HG03135 (cell line): ENCODE data around the gene ZNF18.
A peak's percentile ranks its signal among the peaks of the same experiment; 100 is the strongest.

Source experiments
- ATAC-seq: cut with Tn5 transposase; IDR thresholded peaks from one replicate; pipeline ENCODE4 v1.9.1; 2021; ENCODE audit warnings: mild to moderate bottlenecking, moderate library complexity; ENCODE audit not compliant: unreplicated experiment

Gene ZNF18, protein sequence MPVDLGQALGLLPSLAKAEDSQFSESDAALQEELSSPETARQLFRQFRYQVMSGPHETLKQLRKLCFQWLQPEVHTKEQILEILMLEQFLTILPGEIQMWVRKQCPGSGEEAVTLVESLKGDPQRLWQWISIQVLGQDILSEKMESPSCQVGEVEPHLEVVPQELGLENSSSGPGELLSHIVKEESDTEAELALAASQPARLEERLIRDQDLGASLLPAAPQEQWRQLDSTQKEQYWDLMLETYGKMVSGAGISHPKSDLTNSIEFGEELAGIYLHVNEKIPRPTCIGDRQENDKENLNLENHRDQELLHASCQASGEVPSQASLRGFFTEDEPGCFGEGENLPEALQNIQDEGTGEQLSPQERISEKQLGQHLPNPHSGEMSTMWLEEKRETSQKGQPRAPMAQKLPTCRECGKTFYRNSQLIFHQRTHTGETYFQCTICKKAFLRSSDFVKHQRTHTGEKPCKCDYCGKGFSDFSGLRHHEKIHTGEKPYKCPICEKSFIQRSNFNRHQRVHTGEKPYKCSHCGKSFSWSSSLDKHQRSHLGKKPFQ

DNA sequence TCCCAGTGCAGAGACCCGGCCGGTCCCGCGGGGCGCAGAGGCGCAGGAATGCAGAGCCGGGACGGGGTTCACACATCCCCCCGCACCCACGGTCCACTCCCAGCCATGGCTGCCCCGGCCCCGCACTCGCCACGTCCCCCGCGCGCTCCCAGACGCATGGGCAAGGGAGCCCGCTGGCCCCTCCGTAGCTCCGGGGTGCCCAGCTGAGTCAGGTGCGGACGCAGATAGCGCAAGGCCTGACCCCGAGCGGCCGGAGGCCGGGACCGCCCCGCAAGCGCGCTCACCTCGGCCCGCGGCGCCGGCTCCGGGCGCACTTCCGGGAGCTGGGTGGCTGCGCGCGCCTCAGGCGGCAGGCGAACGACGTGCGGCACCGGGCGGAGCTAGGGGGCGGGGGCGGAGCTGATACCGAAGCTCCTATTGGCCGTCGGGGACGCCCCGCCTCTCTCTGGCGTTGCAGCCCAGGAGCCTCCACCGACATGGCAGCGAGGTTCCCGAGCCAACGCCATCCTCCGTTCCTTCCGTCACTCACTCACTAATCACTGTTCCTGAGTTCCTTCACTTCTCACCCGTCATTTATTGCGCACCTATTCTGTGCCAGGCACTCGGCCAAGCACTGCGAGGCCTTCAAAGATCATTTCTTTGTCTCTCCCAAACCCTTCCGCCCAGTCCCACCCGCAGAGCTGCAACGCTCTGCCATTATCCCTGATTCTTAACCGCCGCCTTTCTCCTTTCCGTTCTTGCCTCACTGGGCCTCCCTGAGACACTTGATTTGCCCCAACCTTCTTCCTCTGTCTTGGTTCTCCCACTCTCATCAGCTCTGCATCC is at the start of gene ZNF18:
TSS of gene ZNF18 (minus strand) at position 329 of the 825 bp plus-strand sequence. CDS start 4,646 bp downstream, outside the sequence.
- ATAC-seq: peak; percentile 96

DNA sequence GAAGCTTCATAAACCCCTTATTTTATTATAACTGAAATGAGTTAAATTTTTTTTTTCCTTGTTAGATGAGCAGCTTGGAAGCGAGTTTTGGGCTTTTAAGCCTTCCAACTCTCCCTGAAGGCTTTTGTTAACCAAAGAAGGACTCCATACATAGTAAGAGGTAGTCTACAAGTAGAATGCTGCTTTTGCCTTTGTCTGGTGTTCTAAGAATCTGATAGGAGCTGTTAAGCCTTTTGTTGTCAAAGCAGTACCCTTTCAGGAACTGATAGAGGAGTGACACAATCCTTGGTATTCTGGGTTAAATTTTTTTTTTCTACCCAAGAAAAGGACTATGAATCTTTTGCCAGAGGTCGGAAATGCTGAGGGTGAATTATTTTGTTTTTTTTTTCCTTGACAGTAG is 49.5 kb upstream of the ZNF18 start:
- ATAC-seq: no peak

DNA sequence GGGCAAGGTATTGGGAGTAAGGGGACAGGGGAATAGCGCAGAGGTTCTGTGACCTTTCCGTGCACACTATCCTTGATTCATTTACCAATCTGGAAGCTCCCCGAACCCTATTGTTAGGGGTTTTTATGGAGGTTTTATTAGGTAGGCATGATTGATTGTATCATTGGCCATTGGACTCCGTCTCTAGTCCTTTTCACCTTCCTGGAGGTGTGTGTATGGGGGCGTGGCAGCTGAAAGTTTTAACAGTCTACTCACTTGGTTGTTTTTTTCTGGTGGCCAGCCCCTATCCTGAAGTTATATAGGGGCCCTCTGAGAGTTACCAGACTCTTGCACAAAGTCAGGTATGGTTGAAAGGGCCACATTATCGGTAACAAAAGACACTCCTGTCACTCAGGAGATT is 46.4 kb upstream of the ZNF18 start:
- no peak for ATAC-seq

DNA sequence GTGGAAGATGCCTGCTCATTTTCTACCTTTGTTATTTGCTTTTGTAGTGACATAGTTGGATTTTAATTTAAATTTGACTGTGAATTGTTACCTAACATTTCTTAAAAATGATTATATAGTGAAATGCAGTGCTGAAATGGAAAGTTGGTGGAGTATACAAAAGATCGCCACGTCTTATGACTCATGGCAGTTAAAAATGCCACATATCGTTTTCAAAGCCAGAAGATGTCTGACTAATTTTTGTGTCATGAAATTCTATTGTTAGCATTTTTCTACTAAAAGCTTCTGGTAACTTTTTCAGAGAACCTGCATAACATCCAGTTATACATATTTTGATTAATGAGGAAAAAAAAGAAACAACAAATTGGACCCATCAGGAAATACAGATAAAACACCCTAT is 44.0 kb upstream of the ZNF18 start:
- no peak for ATAC-seq

DNA sequence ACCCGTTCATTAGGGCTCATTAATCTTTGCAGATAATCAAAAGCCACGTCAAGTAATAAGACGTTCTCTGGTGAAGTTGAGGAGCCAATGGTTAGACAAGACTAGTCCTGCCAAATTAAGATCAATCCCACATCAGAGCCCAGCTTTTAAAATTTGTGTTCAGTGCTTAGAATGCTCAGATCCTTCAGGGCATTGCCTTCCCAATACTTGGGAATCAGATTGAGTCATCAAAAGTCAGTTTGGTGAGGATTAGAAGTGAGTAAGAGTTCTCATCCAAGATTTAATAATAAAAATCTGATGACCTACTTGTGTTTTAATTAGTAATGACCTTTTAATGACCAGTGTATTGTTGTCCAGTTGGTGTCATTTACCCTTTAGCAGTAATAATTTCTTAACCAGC is 43.2 kb upstream of the ZNF18 start:
- ATAC-seq: no peak

DNA sequence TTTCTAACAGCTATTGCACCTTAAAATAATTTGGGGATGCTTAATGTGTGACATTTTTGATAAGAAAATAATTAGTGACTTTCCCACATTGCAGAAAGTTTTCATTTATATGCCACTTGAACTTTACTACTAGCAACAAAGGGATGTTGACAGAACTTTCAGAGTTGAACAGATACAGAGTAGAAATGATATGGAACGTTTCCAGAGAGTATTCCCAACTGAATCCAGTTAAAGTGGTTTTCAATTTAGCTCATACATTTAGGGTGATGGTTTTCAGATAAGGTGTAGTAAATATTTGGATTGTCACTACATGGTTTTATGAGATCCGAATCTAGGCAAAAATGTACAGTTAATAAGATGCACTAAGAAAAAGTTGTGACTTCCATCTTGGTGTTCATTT is 40.7 kb upstream of the ZNF18 start:
- ATAC-seq: no peak

DNA sequence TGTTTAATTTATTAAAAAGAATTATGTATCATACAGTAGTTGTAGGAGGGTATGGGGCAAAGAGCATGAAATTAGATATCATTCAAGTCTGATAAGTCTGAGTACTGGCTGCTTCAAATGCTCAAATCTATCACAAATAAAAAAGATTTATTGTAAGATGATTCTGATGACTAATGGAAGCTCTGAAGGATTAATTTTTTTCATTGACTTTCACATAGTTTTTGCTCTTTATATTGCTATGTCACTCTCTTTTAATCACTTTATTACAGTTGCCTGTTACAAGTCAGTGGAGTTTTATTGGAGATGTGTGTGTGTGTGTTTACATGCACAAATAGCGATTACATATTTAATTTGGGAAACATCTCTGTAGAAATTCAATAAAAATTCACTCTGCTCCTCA is 38.4 kb upstream of the ZNF18 start:
- no peak for ATAC-seq

DNA sequence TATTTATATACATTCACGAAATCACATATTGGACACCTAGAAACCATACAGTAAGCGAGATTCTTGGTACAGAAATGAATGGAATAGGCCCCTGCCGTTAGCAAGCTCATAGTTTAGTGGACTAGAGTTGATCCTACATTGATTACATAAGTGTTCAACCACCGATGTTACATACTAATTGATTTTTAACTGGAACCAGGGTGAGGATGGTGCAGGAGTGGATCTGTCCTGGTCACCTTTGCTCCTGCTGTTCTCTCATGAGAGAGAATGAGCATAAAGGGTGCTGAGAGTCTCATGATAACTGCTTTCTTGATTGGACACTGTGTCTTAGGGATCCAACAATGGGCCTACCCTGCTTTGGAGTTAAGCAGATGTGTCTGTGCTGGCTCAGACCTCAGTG is 37.3 kb upstream of the ZNF18 start:
- ATAC-seq: no peak

DNA sequence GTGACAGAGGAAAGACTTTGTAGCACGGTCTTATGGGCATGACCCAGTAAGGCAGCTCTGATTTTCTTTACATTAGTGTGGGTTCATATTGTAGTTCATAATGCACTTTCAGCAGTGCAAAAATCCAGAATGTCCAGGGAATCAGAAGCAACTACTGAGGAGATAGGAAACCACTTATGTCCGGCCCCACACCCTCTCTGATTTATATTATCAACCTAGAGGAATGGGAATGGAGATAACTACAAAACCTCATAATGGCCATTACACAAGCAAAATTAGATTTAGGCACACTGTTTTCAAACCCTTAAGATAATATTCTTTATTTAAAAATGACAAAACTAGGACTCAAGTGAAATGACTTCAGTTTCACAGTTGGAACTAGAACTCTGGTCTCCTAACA is 31.3 kb upstream of the ZNF18 start:
- no peak for ATAC-seq

DNA sequence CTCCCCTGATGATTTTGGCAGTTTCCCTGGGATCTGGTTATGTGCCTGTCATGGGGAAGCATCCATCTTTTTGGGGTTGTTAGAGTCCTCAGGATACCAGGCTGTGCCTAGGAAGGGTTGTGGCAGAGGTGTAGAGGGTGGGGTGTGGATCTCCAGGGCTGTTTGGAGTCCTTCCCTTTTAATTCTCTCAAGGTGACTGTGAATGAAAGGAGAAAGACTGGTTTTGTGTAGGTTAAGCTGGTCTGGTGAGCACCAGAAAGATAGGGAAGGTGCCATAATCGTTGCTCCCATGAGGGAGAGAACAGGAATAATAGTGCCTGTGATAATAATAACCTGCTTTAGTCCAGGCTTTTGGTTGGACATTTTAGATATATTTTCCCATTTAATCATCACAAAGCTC is 30.4 kb upstream of the ZNF18 start:
- ATAC-seq: no peak

DNA sequence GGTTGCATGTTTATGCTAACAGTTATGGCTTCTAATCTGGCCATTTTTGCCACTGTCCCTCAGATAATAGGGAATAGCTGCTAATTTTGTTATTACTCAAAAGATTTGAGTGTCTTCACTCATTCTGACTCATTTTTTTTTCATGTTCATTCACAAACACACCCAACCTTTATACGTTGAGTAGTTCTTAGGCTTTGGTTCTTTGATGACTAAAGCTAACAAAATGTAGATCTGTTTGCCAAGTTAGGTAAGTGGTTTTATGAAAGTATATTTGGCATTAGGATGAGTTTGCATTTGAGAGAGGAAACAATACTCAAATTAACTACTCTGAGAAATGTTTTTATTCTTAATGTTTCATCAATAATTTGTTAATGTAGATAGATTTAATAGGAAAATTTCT is 27.1 kb upstream of the ZNF18 start:
- no peak for ATAC-seq

DNA sequence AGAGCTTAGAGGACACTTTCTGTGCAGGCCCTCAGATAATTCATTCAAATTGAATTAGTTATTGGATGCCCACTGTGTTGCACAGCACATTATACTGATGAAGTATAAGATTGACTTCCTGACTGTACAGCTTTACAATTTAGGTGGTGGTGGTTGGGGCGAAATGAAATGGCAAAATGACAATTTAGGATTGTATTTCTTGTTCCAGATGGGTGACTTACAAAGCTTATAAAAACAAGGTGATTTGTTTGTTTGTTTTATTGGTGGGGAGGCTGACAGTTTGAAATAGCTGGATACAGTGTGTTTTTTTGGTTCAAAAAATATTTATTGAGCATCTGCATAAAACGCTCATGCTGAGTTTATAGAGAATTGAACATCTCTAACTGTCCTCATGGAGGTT is 25.0 kb upstream of the ZNF18 start:
- no peak for ATAC-seq

DNA sequence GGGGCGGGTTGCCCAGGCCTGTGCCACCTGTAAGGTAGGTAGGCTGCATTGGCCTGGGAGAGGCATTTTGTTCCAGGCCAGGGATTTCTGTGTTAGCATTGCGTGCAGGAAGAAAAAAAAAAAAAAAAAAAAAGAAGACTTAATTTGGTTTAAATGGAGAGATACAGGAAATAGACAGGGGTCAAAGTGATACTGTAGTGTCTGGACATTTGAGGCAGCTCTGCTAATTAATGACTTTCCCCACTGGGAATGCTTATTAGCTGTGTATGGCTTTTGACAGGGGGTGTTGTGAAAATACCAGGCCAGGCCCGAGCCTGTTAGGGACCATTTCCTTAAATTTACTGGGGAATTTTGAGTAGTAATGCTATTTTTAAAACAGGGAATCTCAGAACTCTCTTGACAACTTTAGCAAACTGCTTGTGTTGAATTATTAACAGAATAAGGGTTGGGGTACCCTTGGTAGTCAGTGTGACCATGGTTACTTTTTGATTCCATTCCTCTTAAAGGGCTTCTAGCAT is 24.4 kb upstream of the ZNF18 start:
- no peak for ATAC-seq

DNA sequence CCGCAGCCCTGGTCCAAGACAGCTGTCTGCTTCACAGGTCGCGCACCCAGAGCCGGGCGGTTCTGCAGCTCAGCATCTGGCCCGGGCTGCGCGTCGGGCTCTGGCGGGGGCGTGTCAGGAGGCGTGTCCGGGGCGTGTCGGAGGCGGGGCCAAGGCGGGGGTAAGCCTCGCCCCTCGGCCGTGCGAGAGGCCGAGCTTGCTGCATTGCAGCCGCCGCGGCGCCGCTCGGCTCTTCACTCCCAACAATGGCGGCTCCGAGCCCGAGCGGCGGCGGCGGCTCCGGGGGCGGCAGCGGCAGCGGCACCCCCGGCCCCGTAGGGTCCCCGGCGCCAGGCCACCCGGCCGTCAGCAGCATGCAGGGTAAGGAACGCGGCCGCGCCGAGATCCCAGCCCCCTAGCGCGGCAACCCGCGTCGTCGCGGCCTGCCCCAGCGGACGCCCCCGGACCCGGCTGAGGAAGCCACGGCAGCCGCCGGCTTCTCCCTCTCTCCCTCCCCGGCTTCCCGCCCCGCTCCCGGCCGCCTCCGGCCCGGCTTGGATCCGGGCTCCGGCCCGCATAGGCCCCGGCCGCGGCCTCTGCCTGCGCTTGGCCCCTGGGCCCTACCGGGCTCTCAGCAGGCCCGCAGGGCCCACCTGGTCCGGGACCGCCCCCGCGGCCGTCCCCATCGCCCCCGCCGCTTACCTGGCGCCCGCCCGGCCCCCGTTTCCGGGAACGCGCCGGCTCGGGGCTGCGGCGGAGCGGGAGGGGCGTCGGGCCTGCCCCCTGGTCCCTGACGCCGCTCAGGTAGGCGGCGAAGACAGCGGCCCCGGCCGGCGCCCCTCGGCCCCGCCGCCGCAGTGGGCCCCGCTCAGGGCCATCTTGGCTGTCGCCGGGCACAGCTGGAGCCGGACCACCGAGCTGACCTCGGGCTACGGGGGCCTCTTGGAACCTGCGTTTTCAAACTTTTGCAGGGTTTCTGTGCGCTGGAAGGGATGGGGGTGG is 23.7 kb upstream of the ZNF18 start, which contains the start of gene MAP2K4:
TSS of gene MAP2K4 (plus strand) at position 236 of the 981 bp plus-strand sequence. CDS start at position 246, 10 bp downstream.
- peak; percentile 98 for ATAC-seq

DNA sequence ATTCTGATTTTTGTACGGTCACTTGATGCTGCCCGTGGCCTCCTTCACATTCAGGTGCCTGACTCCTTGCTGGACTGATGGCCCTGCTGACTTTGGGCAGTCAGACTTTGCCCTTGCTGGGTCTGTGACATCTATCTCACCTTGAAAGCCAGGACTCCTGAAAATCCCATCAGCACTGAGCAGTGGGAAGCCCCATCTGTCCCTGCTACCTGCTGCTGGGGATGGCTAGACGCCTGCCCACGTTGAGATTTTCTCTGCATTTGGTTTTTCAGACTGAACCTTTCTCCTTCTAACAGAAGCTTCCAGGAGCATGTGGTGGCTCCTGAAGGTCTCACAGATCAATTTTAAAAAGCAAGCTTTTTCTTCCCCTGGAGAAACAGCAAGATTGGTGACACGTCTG is 10.2 kb upstream of the ZNF18 start:
- no peak for ATAC-seq

DNA sequence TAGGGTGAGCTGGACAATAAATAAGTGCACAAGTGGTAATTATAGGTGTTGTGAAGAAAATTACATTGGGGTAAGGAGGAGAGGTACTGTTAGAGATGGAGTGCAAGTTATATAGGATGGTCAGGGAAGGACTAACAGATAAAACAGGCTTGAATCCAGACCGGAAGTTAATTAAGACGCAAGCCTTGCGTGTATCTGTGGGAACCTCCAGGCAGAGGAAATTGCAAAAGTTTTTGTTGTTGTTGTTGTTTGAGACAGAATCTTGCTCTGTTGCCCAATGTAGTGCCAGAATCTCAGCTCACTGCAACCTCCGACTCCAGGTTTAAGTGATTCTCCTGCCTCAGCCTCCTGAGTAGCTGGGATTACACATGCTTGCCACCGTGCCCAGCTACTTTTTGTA is 2.4 kb upstream of the ZNF18 start:
- ATAC-seq: no peak

DNA sequence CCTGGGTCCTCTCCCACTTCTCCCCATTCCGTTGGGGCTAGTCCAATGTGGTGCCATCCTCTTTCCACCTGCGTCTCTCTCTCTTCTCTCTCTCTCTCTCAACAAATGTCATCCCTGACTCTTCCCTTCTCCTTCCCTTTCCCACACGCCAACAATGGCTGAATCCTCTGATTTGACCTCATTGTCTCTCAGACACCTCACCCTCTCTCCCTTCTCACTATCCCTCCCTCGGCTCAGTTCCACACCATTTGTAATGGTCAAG is 628 bp upstream of the ZNF18 start:
- no peak for ATAC-seq

DNA sequence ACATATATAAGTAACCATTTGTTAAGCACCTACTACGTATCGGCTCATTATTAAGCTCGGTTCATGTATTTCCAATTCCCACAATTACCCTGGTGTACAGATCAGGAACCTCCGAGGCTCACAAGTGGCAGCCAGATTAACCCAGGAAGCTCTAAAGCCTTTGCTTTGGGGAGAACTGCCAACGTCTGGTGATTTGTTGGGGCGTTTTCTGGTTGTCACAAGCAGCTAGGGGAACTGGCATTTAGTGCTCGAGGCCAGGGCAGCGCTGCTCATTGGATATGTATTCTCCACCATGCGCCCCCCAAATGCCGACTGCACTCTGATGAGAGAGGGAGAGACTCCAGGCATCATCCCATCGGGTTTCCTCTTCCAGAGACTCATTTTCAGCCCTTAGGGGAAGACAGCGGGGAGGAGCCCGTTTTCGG is 541 bp downstream of the ZNF18 start:
- peak; percentile 40 for ATAC-seq

DNA sequence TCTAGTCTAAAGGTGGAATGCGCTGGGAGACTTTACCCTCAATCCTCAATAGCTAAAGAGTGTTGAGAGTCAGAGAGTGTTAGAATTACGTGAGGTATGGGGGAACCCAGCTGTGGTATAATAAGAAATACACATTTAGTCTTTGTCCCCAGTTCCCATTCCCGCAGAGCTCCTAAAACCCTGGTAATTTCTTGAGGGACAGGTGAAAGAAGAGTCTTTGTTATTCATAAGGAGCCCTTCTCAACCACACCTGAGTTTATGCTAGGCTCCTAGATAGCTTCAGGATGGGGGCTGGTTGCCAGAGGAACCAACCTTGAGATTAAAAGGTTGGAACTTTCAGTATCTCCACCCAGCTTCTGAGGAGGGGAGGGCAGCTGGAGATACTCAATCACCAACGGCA is 5.8 kb downstream of the ZNF18 start:
- no peak for ATAC-seq

DNA sequence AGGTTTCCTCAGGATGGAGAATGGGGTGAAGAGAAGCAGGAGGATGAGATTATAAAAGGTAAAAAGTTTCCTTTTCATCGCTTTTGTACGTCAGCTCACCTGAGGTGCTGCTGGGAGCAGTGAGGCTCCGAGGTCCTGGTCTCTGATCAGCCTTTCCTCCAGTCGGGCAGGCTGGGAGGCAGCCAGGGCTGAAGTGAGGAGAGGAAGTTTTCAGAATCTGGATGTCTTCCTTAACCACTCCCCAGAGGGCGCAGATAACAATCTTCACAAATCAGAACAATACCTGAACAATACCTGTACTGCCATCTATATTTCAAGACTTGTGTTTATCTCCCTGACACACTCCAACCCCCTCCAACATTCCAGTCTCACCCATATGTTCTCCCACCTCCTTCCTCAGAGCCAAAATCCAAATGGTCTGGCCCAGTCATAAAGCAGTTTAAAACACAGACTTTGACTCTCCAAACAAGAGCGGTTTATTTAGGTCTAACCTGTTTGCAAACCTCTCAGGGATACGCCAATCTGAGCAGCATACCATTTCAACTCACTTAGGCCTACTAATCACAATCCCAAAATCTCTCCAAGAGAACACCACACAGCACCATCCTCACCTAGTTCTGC is 6.8 kb downstream of the ZNF18 start:
- no peak for ATAC-seq
